ENCODE results near the gene ABHD8. TPM values are rescaled to one million over a fixed set of nuclear protein-coding genes. Genes with fewer than 3 reads are reported as not detected.

ABHD8 gene
- polyA plus RNA-seq, 3 donors, result 11.3 to 14.9 (median 12.5) TPM

- Histone ChIP-seq H3K79me2 (ENCODE audit: insufficient read depth, low read length) (no peaks in the 10 kb centered on the region), H3K27ac (ENCODE audit: low read depth in 1 of 2, low read length in 2 of 2) (no peak overlapping the region), H2AFZ (ENCODE audit: insufficient read depth, low read depth, low read length, poor library complexity, severe bottlenecking) (no peak overlapping the region), H3K4me3 (replicated peaks in 1 of 3; ENCODE audit: low read depth in 2 of 3, low read length in 3 of 3) (no peak overlapping the region), H3K9me3 (replicated peaks in 1 of 2; ENCODE audit: control insufficient read depth in 1 of 2, insufficient read depth in 1 of 2, low read length in 2 of 2) (no peaks in the 10 kb centered on the region), H3K9ac (ENCODE audit: insufficient read depth, low read length, poor library complexity, severe bottlenecking) (no peak overlapping the region), H3K4me1 (ENCODE audit: control insufficient read depth in 1 of 2, insufficient read depth in 2 of 2, low read length in 2 of 2) (peaks cover 12 to 18% of the 10 kb centered on the region in 2 donors), H3K27me3 (ENCODE audit: control insufficient read depth in 2 of 2, insufficient read depth in 2 of 2, low read length in 2 of 2) (peaks cover 0 to 2% of the 10 kb centered on the region in 2 donors), H4K20me1 (ENCODE audit: insufficient read depth, low read length) (peaks cover 30% of the 10 kb centered on the region), H3K4me2 (replicated peaks; ENCODE audit: extremely low read depth, low read length, poor library complexity, severe bottlenecking) (no peak overlapping the region), H3K36me3 (replicated peaks in 1 of 2; ENCODE audit: control insufficient read depth in 1 of 2, insufficient read depth in 2 of 2, low read length in 2 of 2) (peaks cover 47 to 50% of the 10 kb centered on the region in 2 donors)
- DNase-seq, result no peak
- H3K27ac Mint-ChIP-seq, result peak overlapping the region in 1 of 7 donors; percentile 25
- peaks cover 18% of the 10 kb centered on the region for H3K4me1 Mint-ChIP-seq
- H3K36me3 Mint-ChIP-seq, result peaks cover 40 to 76% of the 10 kb centered on the region in 2 donors
- H3K27me3 Mint-ChIP-seq (ENCODE audit: low read depth in 3 of 3), result peaks cover 4 to 16% (median 10%) of the 10 kb centered on the region in 3 donors
- no peak overlapping the region for H3K4me3 Mint-ChIP-seq
- intact Hi-C loops (cut with micrococcal nuclease), result no loop called here
- TF ChIP-seq CTCF (IDR thresholded peaks at IDR 0.05), result no peak
- WGBS (ENCODE audit: insufficient coverage), result 94% methylated on average over 25 of the region's 40 CpGs
- H3K9me3 Mint-ChIP-seq, result peaks cover 0 to 2% (median 0%) of the 10 kb centered on the region in 7 donors
Observed at GRCh38 chr19:17319473-17320238, 16.4 kb upstream of the ABHD8 start.

GRCh38 chr19:17318966-17319365 is 15.7 kb upstream of the ABHD8 start:
- H3K4me3 ChIP-seq (replicated peaks in 1 of 3; ENCODE audit: low read depth in 2 of 3, low read length in 3 of 3), result no peak overlapping the region
- WGBS (ENCODE audit: insufficient coverage), result 40% methylated on average over 2 of the region's 6 CpGs
- DNase-seq, result no peak
- peaks cover 7 to 12% of the 10 kb centered on the region in 2 donors for H3K4me1 ChIP-seq (ENCODE audit: control insufficient read depth in 1 of 2, insufficient read depth in 2 of 2, low read length in 2 of 2)
- no peak for TF ChIP-seq CTCF (IDR thresholded peaks at IDR 0.05)
- H3K79me2 ChIP-seq (ENCODE audit: insufficient read depth, low read length), result peaks cover 4% of the 10 kb centered on the region
- peaks cover 47 to 83% of the 10 kb centered on the region in 2 donors for H3K36me3 Mint-ChIP-seq
- H3K4me3 Mint-ChIP-seq, result no peak overlapping the region
- H3K36me3 ChIP-seq (replicated peaks in 1 of 2; ENCODE audit: control insufficient read depth in 1 of 2, insufficient read depth in 2 of 2, low read length in 2 of 2), result peaks cover 54 to 57% of the 10 kb centered on the region in 2 donors
- H3K27ac Mint-ChIP-seq, result no peak overlapping the region
- peaks cover 18% of the 10 kb centered on the region for H3K4me1 Mint-ChIP-seq
- H3K27me3 ChIP-seq (ENCODE audit: control insufficient read depth in 2 of 2, insufficient read depth in 2 of 2, low read length in 2 of 2), result peaks cover 0 to 2% of the 10 kb centered on the region in 2 donors
- peaks cover 32% of the 10 kb centered on the region for H4K20me1 ChIP-seq (ENCODE audit: insufficient read depth, low read length)
- no peaks in the 10 kb centered on the region for H3K9me3 ChIP-seq (replicated peaks in 1 of 2; ENCODE audit: control insufficient read depth in 1 of 2, insufficient read depth in 1 of 2, low read length in 2 of 2)
- H2AFZ ChIP-seq (ENCODE audit: insufficient read depth, low read depth, low read length, poor library complexity, severe bottlenecking), result no peak overlapping the region
- H3K4me2 ChIP-seq (replicated peaks; ENCODE audit: extremely low read depth, low read length, poor library complexity, severe bottlenecking), result no peak overlapping the region
- H3K9me3 Mint-ChIP-seq, result peaks cover 0 to 2% (median 0%) of the 10 kb centered on the region in 7 donors
- intact Hi-C loops (cut with micrococcal nuclease), result no loop called here
- H3K27me3 Mint-ChIP-seq (ENCODE audit: low read depth in 3 of 3), result peaks cover 4 to 13% (median 10%) of the 10 kb centered on the region in 3 donors
- no peak overlapping the region for H3K27ac ChIP-seq (ENCODE audit: low read depth in 1 of 2, low read length in 2 of 2)
- no peak overlapping the region for H3K9ac ChIP-seq (ENCODE audit: insufficient read depth, low read length, poor library complexity, severe bottlenecking)
